Measurements from ENCODE around the gene S100A3.
"Not testable (repeated sequence)": the region's sequence is repeated elsewhere in the genome, so short reads cannot be mapped to it uniquely, and the experiment has no call there.

- TF ChIP-seq FOXM1 (IDR thresholded peaks at IDR 0.05; ENCODE audit: low read depth); RFX5 (IDR thresholded peaks at IDR 0.05; ENCODE audit: low read length); CTCF (IDR thresholded peaks at IDR 0.05); EZH2phosphoT487 (IDR thresholded peaks at IDR 0.05; ENCODE audit: borderline replicate concordance, low read depth); FOXJ3 (CRISPR knock-in tag; IDR thresholded peaks at IDR 0.05); TAF1 (IDR thresholded peaks at IDR 0.05; ENCODE audit: borderline replicate concordance, low read depth, low read length); NRF1 (IDR thresholded peaks at IDR 0.05; ENCODE audit: low read depth, low read length); EP300 (IDR thresholded peaks at IDR 0.05; ENCODE audit: borderline replicate concordance in 1 of 2, low read depth in 1 of 2, low read length in 1 of 2); YY1 (IDR thresholded peaks at IDR 0.05; ENCODE audit: low read depth); SMC3 (IDR thresholded peaks at IDR 0.05; ENCODE audit: low read depth, low read length); CHD2 (IDR thresholded peaks at IDR 0.05; ENCODE audit: low read length, partially characterized antibody): not testable (repeated sequence)
Observed at GRCh38 chr1:153588033-153588432, 39.0 kb upstream of the S100A3 start.
